Neural cell (in vitro differentiated cells): ENCODE results near the gene CHD9NB. TPM values are rescaled to one million over a fixed set of nuclear protein-coding genes. Genes with fewer than 3 reads are reported as not detected.

ENCODE experiments used
- H2AFZ ChIP-seq: fragments of 200-600, 300-800 bp; sonication (generic), shearing (Covaris generic); 2 replicates; pipeline ENCODE4 v1.6.0; 2014; ENCODE audit warnings: low read depth, mild to moderate bottlenecking, antibody characterized with exemption, low read length, moderate library complexity
- H3F3A ChIP-seq: fragments of 200-600 bp; shearing (Covaris generic); 2 replicates; pipeline ENCODE4 v1.6.1; 2016; ENCODE audit warnings: mild to moderate bottlenecking, moderate library complexity, mixed read lengths, antibody characterized with exemption, low read length; ENCODE audit not compliant: insufficient read depth, poor library complexity, severe bottlenecking
- H3K27ac ChIP-seq: fragments of 200-600, 300-800 bp; sonication (generic), shearing (Covaris generic); 2 replicates; pipeline ENCODE4 v1.5.1; 2014; ENCODE audit warnings: mild to moderate bottlenecking, low read length, moderate library complexity
- H3K27me3 ChIP-seq: fragments of 300-800, 200-600 bp; sonication (generic), shearing (Covaris generic); 2 replicates; pipeline ENCODE4 v1.6.0; 2014; ENCODE audit warnings: mild to moderate bottlenecking, low read depth, low read length, moderate library complexity; ENCODE audit not compliant: insufficient read depth
- H3K36me3 ChIP-seq: fragments of 300-800, 200-600 bp; sonication (generic), shearing (Covaris generic); 2 replicates; pipeline ENCODE4 v1.5.1; 2014; ENCODE audit warnings: mild to moderate bottlenecking, antibody characterized with exemption, low read length, moderate library complexity; ENCODE audit not compliant: insufficient read depth
- H3K4me2 ChIP-seq: fragments of 300-800, 200-600 bp; sonication (generic), shearing (Covaris generic); 2 replicates; pipeline ENCODE4 v1.6.0; 2014; ENCODE audit warnings: mild to moderate bottlenecking, low read length
- H3K4me3 ChIP-seq: fragments of 300-800, 200-600 bp; sonication (generic), shearing (Covaris generic); 2 replicates; pipeline ENCODE4 v1.5.1; 2014; ENCODE audit warnings: mild to moderate bottlenecking, low read length, moderate library complexity
- H3K79me2 ChIP-seq: fragments of 200-600 bp; shearing (Covaris generic); replicated peaks from 2 replicates; pipeline ENCODE4 v1.6.0; 2014; ENCODE audit warnings: mild to moderate bottlenecking, low read length, moderate library complexity; ENCODE audit not compliant: insufficient read depth
- H3K9ac ChIP-seq: fragments of 300-800, 200-600 bp; sonication (generic), shearing (Covaris generic); 2 replicates; pipeline ENCODE4 v1.6.1; 2016; ENCODE audit warnings: mild to moderate bottlenecking, low read length, mixed read lengths
- H3K9me2 ChIP-seq: fragments of 200-600 bp; shearing (Covaris generic); 2 replicates; pipeline ENCODE4 v1.6.1; 2016; ENCODE audit warnings: mild to moderate bottlenecking, low read length, mixed read lengths; ENCODE audit not compliant: insufficient read depth
- H3K9me3 ChIP-seq: fragments of 200-600, 300-800 bp; sonication (generic), shearing (Covaris generic); 2 replicates; pipeline ENCODE4 v1.6.1; 2016; ENCODE audit warnings: mild to moderate bottlenecking, mixed run types, low read length, moderate library complexity, mixed read lengths
- H4K20me1 ChIP-seq: fragments of 200-600 bp; shearing (Covaris generic); 2 replicates; pipeline ENCODE4 v1.6.1; 2016; ENCODE audit warnings: mild to moderate bottlenecking, mixed run types; ENCODE audit not compliant: insufficient read depth
- EP300 ChIP-seq: fragments of 450-650 bp; conservative IDR thresholded peaks from 2 replicates; pipeline ENCODE4 v1.6.1; 2014; ENCODE audit warnings: antibody characterized with exemption, mild to moderate bottlenecking, moderate library complexity; ENCODE audit not compliant: poor library complexity, severe bottlenecking
- EZH2 ChIP-seq: fragments of 200-600, 300-800 bp; shearing (Covaris generic), sonication (generic); IDR thresholded peaks from 2 replicates; pipeline ENCODE4 v1.6.1; 2014; ENCODE audit warnings: antibody characterized with exemption, low read length, borderline replicate concordance, mild to moderate bottlenecking; ENCODE audit not compliant: insufficient read depth, poor library complexity, severe bottlenecking
- MXI1 ChIP-seq: fragments of 450-650 bp; conservative IDR thresholded peaks from 2 replicates; pipeline ENCODE4 v1.6.1; 2014; ENCODE audit warnings: antibody characterized with exemption, mild to moderate bottlenecking; ENCODE audit not compliant: poor library complexity, severe bottlenecking
- POLR2AphosphoS5 ChIP-seq: IDR thresholded peaks from 2 replicates; pipeline ENCODE4 v1.6.1; 2012
- RAD21 ChIP-seq: fragments of 450-650 bp; conservative IDR thresholded peaks from 2 replicates; pipeline ENCODE4 v1.6.1; 2014; ENCODE audit warnings: antibody characterized with exemption, mild to moderate bottlenecking, moderate library complexity
- SMC3 ChIP-seq: fragments of 450-650 bp; conservative IDR thresholded peaks from 2 replicates; pipeline ENCODE4 v1.6.1; 2014; ENCODE audit warnings: antibody characterized with exemption, mild to moderate bottlenecking, moderate library complexity; ENCODE audit not compliant: poor library complexity
- TAF1 ChIP-seq: IDR thresholded peaks from 2 replicates; pipeline ENCODE4 v1.6.1; 2012; ENCODE audit warnings: low read depth
- polyA plus RNA-seq: library from polyadenylated mRNA; depleted of rRNA; stranded (reverse); fragments of >200 nt; gene quantifications from 2 replicates; pipeline ENCODE4 v1.2.3, GENCODE V29; 2014
- TF ChIP-seq, protein P1 (sequence below): IDR thresholded peaks from 2 replicates; pipeline ENCODE4 v1.6.1; 2012; ENCODE audit warnings: borderline replicate concordance
- TF ChIP-seq, protein P2 (sequence below): fragments of 450-650 bp; IDR thresholded peaks from 2 replicates; pipeline ENCODE4 v1.5.1; 2014; ENCODE audit warnings: antibody characterized with exemption, mild to moderate bottlenecking, moderate library complexity; ENCODE audit not compliant: poor library complexity, severe bottlenecking

Gene CHD9NB
- polyA plus RNA-seq, 1 donor from 2014 or later: 0.17 TPM

DNA sequence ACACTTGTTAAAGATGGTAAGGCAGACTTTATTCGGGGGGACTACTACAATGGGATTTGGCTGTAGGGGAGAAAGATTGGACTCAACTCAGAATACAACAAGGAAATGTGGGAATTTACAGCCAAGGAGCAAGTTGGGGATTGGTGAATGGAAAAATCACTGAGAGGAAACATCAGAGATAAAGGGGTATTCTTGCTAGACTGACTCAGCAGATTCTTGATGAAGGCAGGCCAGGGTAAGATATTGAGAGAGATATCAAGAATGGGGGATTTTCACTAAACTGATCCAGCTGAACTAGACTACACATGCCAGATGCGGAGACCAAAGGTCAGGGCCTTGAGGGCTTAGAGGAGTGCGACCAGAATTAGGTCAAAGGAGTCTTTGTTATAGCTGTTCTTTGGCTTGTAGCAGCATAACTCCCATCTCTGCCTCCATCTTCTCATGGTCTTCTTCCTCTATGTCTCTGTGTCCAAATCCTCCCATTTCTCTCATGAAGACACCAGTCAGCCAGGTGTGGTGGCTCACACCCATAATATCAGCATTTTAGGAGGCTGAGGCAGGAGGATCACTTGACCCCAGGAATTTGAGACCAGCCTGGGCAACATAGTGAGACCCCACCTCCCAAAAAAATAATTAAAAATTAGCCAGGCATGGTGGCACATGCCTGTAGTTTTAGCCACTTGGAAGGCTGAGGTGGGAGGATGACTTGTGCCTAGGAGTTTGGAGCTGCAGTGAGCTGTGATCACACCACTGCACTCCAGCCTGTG, 17.3 kb downstream of the CHD9NB start:
- H3K79me2 ChIP-seq: no peaks in the 10 kb centered on the region
- TF ChIP-seq TAF1: no peak
- TF ChIP-seq, protein P1, sequence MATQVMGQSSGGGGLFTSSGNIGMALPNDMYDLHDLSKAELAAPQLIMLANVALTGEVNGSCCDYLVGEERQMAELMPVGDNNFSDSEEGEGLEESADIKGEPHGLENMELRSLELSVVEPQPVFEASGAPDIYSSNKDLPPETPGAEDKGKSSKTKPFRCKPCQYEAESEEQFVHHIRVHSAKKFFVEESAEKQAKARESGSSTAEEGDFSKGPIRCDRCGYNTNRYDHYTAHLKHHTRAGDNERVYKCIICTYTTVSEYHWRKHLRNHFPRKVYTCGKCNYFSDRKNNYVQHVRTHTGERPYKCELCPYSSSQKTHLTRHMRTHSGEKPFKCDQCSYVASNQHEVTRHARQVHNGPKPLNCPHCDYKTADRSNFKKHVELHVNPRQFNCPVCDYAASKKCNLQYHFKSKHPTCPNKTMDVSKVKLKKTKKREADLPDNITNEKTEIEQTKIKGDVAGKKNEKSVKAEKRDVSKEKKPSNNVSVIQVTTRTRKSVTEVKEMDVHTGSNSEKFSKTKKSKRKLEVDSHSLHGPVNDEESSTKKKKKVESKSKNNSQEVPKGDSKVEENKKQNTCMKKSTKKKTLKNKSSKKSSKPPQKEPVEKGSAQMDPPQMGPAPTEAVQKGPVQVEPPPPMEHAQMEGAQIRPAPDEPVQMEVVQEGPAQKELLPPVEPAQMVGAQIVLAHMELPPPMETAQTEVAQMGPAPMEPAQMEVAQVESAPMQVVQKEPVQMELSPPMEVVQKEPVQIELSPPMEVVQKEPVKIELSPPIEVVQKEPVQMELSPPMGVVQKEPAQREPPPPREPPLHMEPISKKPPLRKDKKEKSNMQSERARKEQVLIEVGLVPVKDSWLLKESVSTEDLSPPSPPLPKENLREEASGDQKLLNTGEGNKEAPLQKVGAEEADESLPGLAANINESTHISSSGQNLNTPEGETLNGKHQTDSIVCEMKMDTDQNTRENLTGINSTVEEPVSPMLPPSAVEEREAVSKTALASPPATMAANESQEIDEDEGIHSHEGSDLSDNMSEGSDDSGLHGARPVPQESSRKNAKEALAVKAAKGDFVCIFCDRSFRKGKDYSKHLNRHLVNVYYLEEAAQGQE: no peak
- TF ChIP-seq EZH2: no peak
- TF ChIP-seq EP300: no peak
- no peak for TF ChIP-seq RAD21
- TF ChIP-seq POLR2AphosphoS5: no peak
- no peak for TF ChIP-seq SMC3
- TF ChIP-seq, protein P2, sequence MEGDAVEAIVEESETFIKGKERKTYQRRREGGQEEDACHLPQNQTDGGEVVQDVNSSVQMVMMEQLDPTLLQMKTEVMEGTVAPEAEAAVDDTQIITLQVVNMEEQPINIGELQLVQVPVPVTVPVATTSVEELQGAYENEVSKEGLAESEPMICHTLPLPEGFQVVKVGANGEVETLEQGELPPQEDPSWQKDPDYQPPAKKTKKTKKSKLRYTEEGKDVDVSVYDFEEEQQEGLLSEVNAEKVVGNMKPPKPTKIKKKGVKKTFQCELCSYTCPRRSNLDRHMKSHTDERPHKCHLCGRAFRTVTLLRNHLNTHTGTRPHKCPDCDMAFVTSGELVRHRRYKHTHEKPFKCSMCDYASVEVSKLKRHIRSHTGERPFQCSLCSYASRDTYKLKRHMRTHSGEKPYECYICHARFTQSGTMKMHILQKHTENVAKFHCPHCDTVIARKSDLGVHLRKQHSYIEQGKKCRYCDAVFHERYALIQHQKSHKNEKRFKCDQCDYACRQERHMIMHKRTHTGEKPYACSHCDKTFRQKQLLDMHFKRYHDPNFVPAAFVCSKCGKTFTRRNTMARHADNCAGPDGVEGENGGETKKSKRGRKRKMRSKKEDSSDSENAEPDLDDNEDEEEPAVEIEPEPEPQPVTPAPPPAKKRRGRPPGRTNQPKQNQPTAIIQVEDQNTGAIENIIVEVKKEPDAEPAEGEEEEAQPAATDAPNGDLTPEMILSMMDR: no peak
- TF ChIP-seq MXI1: no peak
- no peaks in the 10 kb centered on the region for H3K27me3 ChIP-seq
- H3K9me2 ChIP-seq: no peaks in the 10 kb centered on the region
- H3K4me2 ChIP-seq: no peak overlapping the region
- no peak overlapping the region for H3K27ac ChIP-seq
- no peaks in the 10 kb centered on the region for H4K20me1 ChIP-seq
- no peaks in the 10 kb centered on the region for H3F3A ChIP-seq
- H2AFZ ChIP-seq: no peak overlapping the region
- no peaks in the 10 kb centered on the region for H3K9me3 ChIP-seq
- H3K36me3 ChIP-seq: no peaks in the 10 kb centered on the region
- no peak overlapping the region for H3K9ac ChIP-seq
- no peak overlapping the region for H3K4me3 ChIP-seq

DNA sequence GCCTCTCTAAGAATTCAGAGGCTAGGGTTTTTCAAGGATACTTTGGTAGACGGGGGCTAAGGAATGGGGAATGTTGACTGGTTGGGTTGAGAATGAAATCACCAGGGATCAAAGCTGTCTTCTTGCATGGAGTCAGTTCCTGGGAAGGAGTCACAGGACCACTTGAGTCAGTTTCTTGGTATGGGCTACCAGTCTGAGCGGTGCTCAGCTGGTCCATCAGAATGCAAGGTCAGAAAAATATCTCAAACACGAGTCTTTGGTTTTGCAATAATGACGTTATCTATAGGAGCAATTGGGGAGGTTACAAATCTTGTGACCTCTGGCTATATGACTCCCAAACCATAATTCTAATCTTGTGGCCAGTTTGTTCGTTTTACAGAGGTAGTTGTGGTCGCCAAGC, 18.4 kb downstream of the CHD9NB start:
- Histone ChIP-seq H3K9ac (no peak overlapping the region), H3K9me3 (no peaks in the 10 kb centered on the region), H3K4me3 (no peak overlapping the region), H3K4me2 (no peak overlapping the region), H3K9me2 (no peaks in the 10 kb centered on the region), H3K36me3 (no peaks in the 10 kb centered on the region), H3F3A (no peaks in the 10 kb centered on the region), H2AFZ (no peak overlapping the region), H3K27me3 (no peaks in the 10 kb centered on the region), H3K79me2 (no peaks in the 10 kb centered on the region), H4K20me1 (no peaks in the 10 kb centered on the region), H3K27ac (no peak overlapping the region)
- TF ChIP-seq MXI1 (no peak), TAF1 (no peak), RAD21 (no peak), POLR2AphosphoS5 (no peak), EP300 (no peak), EZH2 (no peak), SMC3 (no peak)
- TF ChIP-seq, protein P2: no peak
- TF ChIP-seq, protein P1: no peak
